Neuronal stem cell (in vitro differentiated cells): ENCODE measurements around the gene SPN.

Experiments used
- DNase-seq: peaks from one replicate; pipeline ENCODE4 v3.0.0-alpha.2; 2013; ENCODE audit warnings: low spot score
- H2AFZ ChIP-seq: one replicate; pipeline ENCODE4 v1.6.1; 2013; ENCODE audit warnings: mild to moderate bottlenecking, low read length, inconsistent platforms
- H2AK5ac ChIP-seq: 2 replicates; pipeline ENCODE4 v1.6.1; 2013; ENCODE audit warnings: low read depth, mild to moderate bottlenecking, inconsistent platforms, low read length, moderate library complexity, mixed read lengths
- H2BK120ac ChIP-seq: 2 replicates; pipeline ENCODE4 v1.6.1; 2013; ENCODE audit warnings: low read depth, mild to moderate bottlenecking, inconsistent platforms, low read length, moderate library complexity, mixed read lengths
- H2BK12ac ChIP-seq: one replicate; pipeline ENCODE4 v1.6.1; 2013; ENCODE audit warnings: low read length, inconsistent platforms
- H2BK15ac ChIP-seq: 2 replicates; pipeline ENCODE4 v1.6.1; 2013; ENCODE audit warnings: mild to moderate bottlenecking, low read length, inconsistent platforms, mixed read lengths
- H2BK5ac ChIP-seq: one replicate; pipeline ENCODE4 v1.6.1; 2013; ENCODE audit warnings: inconsistent platforms, mild to moderate bottlenecking, low read length, moderate library complexity
- H3K14ac ChIP-seq: one replicate; pipeline ENCODE4 v1.6.1; 2013; ENCODE audit warnings: low read length, inconsistent platforms
- H3K18ac ChIP-seq: 2 replicates; pipeline ENCODE4 v1.6.1; 2013; ENCODE audit warnings: low read length, inconsistent platforms
- H3K23ac ChIP-seq: 2 replicates; pipeline ENCODE4 v1.6.1; 2013; ENCODE audit warnings: low read depth, mild to moderate bottlenecking, mixed read lengths, low read length, inconsistent platforms; ENCODE audit not compliant: poor library complexity
- H3K27ac ChIP-seq: replicated peaks from 3 replicates; pipeline ENCODE4 v1.5.1; 2013; ENCODE audit warnings: low read length, inconsistent platforms
- H3K27me3 ChIP-seq, 3 experiments: 2 replicates each; pipeline ENCODE4 v1.6.1; 2013; ENCODE audit warnings: low read length in 3 of 3, mild to moderate bottlenecking in 2 of 3, inconsistent platforms in 1 of 3, low read depth in 1 of 3, mixed read lengths in 1 of 3, moderate library complexity in 1 of 3; ENCODE audit not compliant: control insufficient read depth in 3 of 3, insufficient read depth in 3 of 3
- H3K36me3 ChIP-seq, 2 donors: replicated peaks in 1 of 2; 2 replicates each; pipeline ENCODE4 v1.6.1; 2013; ENCODE audit warnings: low read length in 2 of 2; ENCODE audit not compliant: control insufficient read depth in 2 of 2, insufficient read depth in 2 of 2
- H3K4ac ChIP-seq: 2 replicates; pipeline ENCODE4 v1.6.1; 2013; ENCODE audit warnings: inconsistent platforms, mild to moderate bottlenecking, low read length, moderate library complexity
- H3K4me1 ChIP-seq, 2 donors: 1 replicate in 1 of 2; 2 replicates in 1 of 2; pipeline ENCODE4 v1.6.1; 2013; ENCODE audit warnings: low read length in 2 of 2, low read depth in 1 of 2; ENCODE audit not compliant: control insufficient read depth in 2 of 2, insufficient read depth in 1 of 2
- H3K4me2 ChIP-seq: one replicate; pipeline ENCODE4 v1.6.1; 2013; ENCODE audit warnings: mild to moderate bottlenecking, low read length, inconsistent platforms; ENCODE audit not compliant: insufficient read depth, poor library complexity, severe bottlenecking
- H3K4me3 ChIP-seq, 2 donors: 2 replicates each; pipeline ENCODE4 v1.5.1; 2013; ENCODE audit warnings: low read length in 2 of 2, mild to moderate bottlenecking in 2 of 2, inconsistent platforms in 1 of 2, moderate library complexity in 1 of 2
- H3K79me1 ChIP-seq: one replicate; pipeline ENCODE4 v1.6.1; 2013; ENCODE audit warnings: low read depth, mild to moderate bottlenecking, inconsistent platforms, low read length, moderate library complexity
- H3K9ac ChIP-seq: one replicate; pipeline ENCODE4 v1.6.1; 2013; ENCODE audit warnings: mild to moderate bottlenecking, low read depth, low read length, inconsistent platforms; ENCODE audit not compliant: poor library complexity
- H3K9me3 ChIP-seq, 2 donors: replicated peaks in 1 of 2; 2 replicates each; pipeline versions ENCODE3 to v1.6.1; 2013; ENCODE audit warnings: low read length in 2 of 2, mild to moderate bottlenecking in 2 of 2, inconsistent platforms in 1 of 2, low read depth in 1 of 2, mixed read lengths in 1 of 2, moderate library complexity in 1 of 2; ENCODE audit not compliant: control insufficient read depth in 2 of 2, insufficient read depth in 1 of 2
- H4K8ac ChIP-seq: one replicate; pipeline ENCODE4 v1.6.1; 2013; ENCODE audit warnings: low read depth, mild to moderate bottlenecking, inconsistent platforms, low read length, moderate library complexity
- H4K91ac ChIP-seq: one replicate; pipeline ENCODE4 v1.6.1; 2013; ENCODE audit warnings: low read length, low read depth, mild to moderate bottlenecking, inconsistent platforms; ENCODE audit not compliant: poor library complexity
- WGBS, 2 donors: extraction: QIAGEN DNeasy Blood & Tissue Kit; methylation state at CpG; one replicate each; pipeline ENCODE4 v1.1.7; 2013; ENCODE audit warnings: missing lambda C conversion rate in 2 of 2, mixed read lengths in 1 of 2; ENCODE audit not compliant: insufficient read length in 2 of 2, insufficient replicate concordance in 1 of 2; ENCODE audit errors: extremely low coverage in 2 of 2; 5-methylcytosine and 5-hydroxymethylcytosine counted together

Gene SPN

GRCh38 chr16:29696881-29697331 lies 33.9 kb downstream of the SPN start:
- Histone ChIP-seq H2BK15ac (no peak overlapping the region), H2BK120ac (no peak overlapping the region), H3K9me3 (peaks cover 10 to 12% of the 10 kb centered on the region in 2 donors), H2AK5ac (no peak overlapping the region), H3K4me2 (no peak overlapping the region), H3K27me3 (no peaks in the 10 kb centered on the region), H2AFZ (no peak overlapping the region), H3K4ac (peak overlapping the region; percentile 66), H3K27ac (no peak overlapping the region), H2BK12ac (peak overlapping the region; percentile 41), H3K4me1 (peaks cover 0 to 2% of the 10 kb centered on the region in 2 donors), H3K79me1 (peaks cover 14% of the 10 kb centered on the region), H3K36me3 (peaks cover 14 to 25% of the 10 kb centered on the region in 2 donors), H2BK5ac (no peak overlapping the region), H3K23ac (peak overlapping the region; percentile 73), H3K18ac (peak overlapping the region; percentile 28), H4K91ac (no peak overlapping the region), H3K9ac (no peak overlapping the region), H3K14ac (peak overlapping the region; percentile 82), H3K4me3 (no peak overlapping the region), H4K8ac (peak overlapping the region; percentile 43)
- WGBS, 2 donors, result no CpG with 5 or more reads among the region's 21 CpGs
- no peak for DNase-seq

- no peak overlapping the region for H3K27ac ChIP-seq
- H2BK15ac ChIP-seq, result no peak overlapping the region
- no peak overlapping the region for H2AK5ac ChIP-seq
- peak overlapping the region; percentile 28 for H3K18ac ChIP-seq
- peaks cover 13% of the 10 kb centered on the region for H3K79me1 ChIP-seq
- H3K36me3 ChIP-seq, result peaks cover 14 to 25% of the 10 kb centered on the region in 2 donors
- H3K4me3 ChIP-seq, result no peak overlapping the region
- peaks cover 9 to 12% of the 10 kb centered on the region in 2 donors for H3K9me3 ChIP-seq
- no peaks in the 10 kb centered on the region for H3K27me3 ChIP-seq
- H3K23ac ChIP-seq, result peak overlapping the region; percentile 73
- no peak overlapping the region for H3K14ac ChIP-seq
- no peak overlapping the region for H3K4ac ChIP-seq
- peaks cover 0 to 2% of the 10 kb centered on the region in 2 donors for H3K4me1 ChIP-seq
- H4K91ac ChIP-seq, result no peak overlapping the region
- no peak overlapping the region for H2BK120ac ChIP-seq
- no CpG with 5 or more reads among the region's 7 CpGs for WGBS, 2 donors
- no peak overlapping the region for H3K4me2 ChIP-seq
- no peak overlapping the region for H2BK12ac ChIP-seq
- no peak overlapping the region for H2AFZ ChIP-seq
- no peak for DNase-seq
- no peak overlapping the region for H3K9ac ChIP-seq
- peak overlapping the region; percentile 43 for H4K8ac ChIP-seq
- H2BK5ac ChIP-seq, result no peak overlapping the region
These were observed 34.3 kb downstream of the SPN start for GRCh38 chr16:29697391-29697790.

GRCh38 chr16:29698042-29698441 lies 35.0 kb downstream of the SPN start:
- Histone ChIP-seq H3K4me1 (peaks cover 0 to 2% of the 10 kb centered on the region in 2 donors), H2AFZ (no peak overlapping the region), H3K36me3 (peaks cover 14 to 25% of the 10 kb centered on the region in 2 donors), H2BK5ac (no peak overlapping the region), H3K4me2 (no peak overlapping the region), H3K79me1 (peaks cover 13% of the 10 kb centered on the region), H3K4me3 (no peak overlapping the region), H3K27ac (no peak overlapping the region), H3K9me3 (peaks cover 9 to 12% of the 10 kb centered on the region in 2 donors), H3K18ac (peak overlapping the region; percentile 28), H4K91ac (no peak overlapping the region), H3K14ac (no peak overlapping the region), H2BK120ac (no peak overlapping the region), H3K27me3 (no peaks in the 10 kb centered on the region), H3K23ac (no peak overlapping the region), H3K9ac (no peak overlapping the region), H2BK12ac (no peak overlapping the region), H4K8ac (peak overlapping the region; percentile 92), H2AK5ac (no peak overlapping the region), H2BK15ac (no peak overlapping the region), H3K4ac (no peak overlapping the region)
- DNase-seq, result no peak
- WGBS, 2 donors, result no CpG with 5 or more reads among the region's 2 CpGs

- WGBS, 2 donors, result no CpG with 5 or more reads among the region's 17 CpGs
- Histone ChIP-seq H3K4me1 (peaks cover 0 to 2% of the 10 kb centered on the region in 2 donors), H3K27ac (no peak overlapping the region), H3K79me1 (peaks cover 13% of the 10 kb centered on the region), H3K18ac (no peak overlapping the region), H2AK5ac (no peak overlapping the region), H3K4ac (no peak overlapping the region), H2BK15ac (no peak overlapping the region), H3K4me3 (no peak overlapping the region), H2BK120ac (no peak overlapping the region), H3K23ac (no peak overlapping the region), H2AFZ (no peak overlapping the region), H3K9me3 (peaks cover 9 to 12% of the 10 kb centered on the region in 2 donors), H3K14ac (no peak overlapping the region), H2BK5ac (no peak overlapping the region), H3K27me3 (no peaks in the 10 kb centered on the region), H4K8ac (no peak overlapping the region), H3K9ac (no peak overlapping the region), H2BK12ac (no peak overlapping the region), H3K4me2 (no peak overlapping the region), H4K91ac (no peak overlapping the region), H3K36me3 (peaks cover 14 to 25% of the 10 kb centered on the region in 2 donors)
- DNase-seq, result no peak
These were observed 35.7 kb downstream of the SPN start for GRCh38 chr16:29698484-29699323.
